Ascending aorta (tissue), 2 donors: Measurements from ENCODE around the gene HECW1. TPM values are rescaled to one million over a fixed set of nuclear protein-coding genes. Genes with fewer than 3 reads are reported as not detected.

Experiments used
- DNase-seq, 2 donors: peaks; one replicate each; pipeline ENCODE4 v3.0.0-alpha.2; 2019; ENCODE audit warnings: low spot score in 2 of 2
- H3K27ac ChIP-seq, 2 donors: fragments of 200-600 bp; sonication (generic); one replicate each; pipeline ENCODE4 v1.5.1; 2016 to 2017; ENCODE audit warnings: mild to moderate bottlenecking in 1 of 2
- H3K27me3 ChIP-seq: fragments of 200-600 bp; sonication (generic); one replicate; pipeline ENCODE4 v1.5.1; 2017
- H3K36me3 ChIP-seq, 2 donors: fragments of 200-600 bp; sonication (generic); one replicate each; pipeline ENCODE4 v1.5.1; 2016
- H3K4me1 ChIP-seq, 2 donors: fragments of 200-600 bp; sonication (generic); one replicate each; pipeline ENCODE4 v1.5.1; 2016 to 2017; ENCODE audit warnings: mild to moderate bottlenecking in 1 of 2
- H3K4me3 ChIP-seq, 2 donors: fragments of 200-600 bp; sonication (generic); one replicate each; pipeline ENCODE4 v1.5.1; 2016 to 2017; ENCODE audit warnings: mild to moderate bottlenecking in 1 of 2
- H3K9me3 ChIP-seq, 2 donors: fragments of 200-600 bp; sonication (generic); one replicate each; pipeline ENCODE4 v1.5.1; 2016
- intact Hi-C: fragments of 100-400 bp; cut with DNase I; formaldehyde crosslinking; loops from one replicate; pipeline ENCODE4 v1.15.1; 2023
- total RNA-seq: library from RNA; depleted of rRNA; stranded (reverse); fragments of >200 nt; gene quantifications from one replicate; pipeline ENCODE4 v1.1.0, GENCODE V29; 2016
- TF ChIP-seq, protein P1 (sequence below), 3 experiments: fragments of 200-600 bp in 2 of 3; fragments of 450-650 bp in 1 of 3; sonication (generic) in 2 of 3; IDR thresholded peaks; one replicate each; pipeline ENCODE4 v1.5.1; 2016 to 2019; ENCODE audit warnings: antibody characterized with exemption in 3 of 3, mild to moderate bottlenecking in 1 of 3, moderate library complexity in 1 of 3

HECW1 gene
- total RNA-seq, 1 donor from 2014 or later, result not detected

DNA sequence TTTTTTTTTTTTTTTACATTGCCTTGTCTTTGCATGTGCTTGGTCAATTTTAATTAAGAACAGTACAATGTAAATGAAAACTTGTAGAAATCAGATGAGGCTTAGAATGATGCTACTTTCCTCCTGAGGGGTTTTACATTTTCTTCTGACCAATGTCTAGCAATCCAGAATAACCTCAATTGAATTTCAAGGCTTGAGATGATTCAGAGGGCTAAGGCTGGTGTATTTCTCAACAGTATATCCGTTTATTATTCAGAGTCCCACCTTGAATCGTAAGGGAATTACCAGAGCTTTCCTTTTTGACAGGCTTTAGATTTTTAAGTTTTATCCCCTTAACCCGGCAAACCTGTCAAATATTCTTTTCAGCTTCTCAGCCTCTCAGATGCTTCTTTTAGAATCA, 239.2 kb downstream of the HECW1 start:
- H3K27ac ChIP-seq, result no peak overlapping the region
- TF ChIP-seq, protein P1, sequence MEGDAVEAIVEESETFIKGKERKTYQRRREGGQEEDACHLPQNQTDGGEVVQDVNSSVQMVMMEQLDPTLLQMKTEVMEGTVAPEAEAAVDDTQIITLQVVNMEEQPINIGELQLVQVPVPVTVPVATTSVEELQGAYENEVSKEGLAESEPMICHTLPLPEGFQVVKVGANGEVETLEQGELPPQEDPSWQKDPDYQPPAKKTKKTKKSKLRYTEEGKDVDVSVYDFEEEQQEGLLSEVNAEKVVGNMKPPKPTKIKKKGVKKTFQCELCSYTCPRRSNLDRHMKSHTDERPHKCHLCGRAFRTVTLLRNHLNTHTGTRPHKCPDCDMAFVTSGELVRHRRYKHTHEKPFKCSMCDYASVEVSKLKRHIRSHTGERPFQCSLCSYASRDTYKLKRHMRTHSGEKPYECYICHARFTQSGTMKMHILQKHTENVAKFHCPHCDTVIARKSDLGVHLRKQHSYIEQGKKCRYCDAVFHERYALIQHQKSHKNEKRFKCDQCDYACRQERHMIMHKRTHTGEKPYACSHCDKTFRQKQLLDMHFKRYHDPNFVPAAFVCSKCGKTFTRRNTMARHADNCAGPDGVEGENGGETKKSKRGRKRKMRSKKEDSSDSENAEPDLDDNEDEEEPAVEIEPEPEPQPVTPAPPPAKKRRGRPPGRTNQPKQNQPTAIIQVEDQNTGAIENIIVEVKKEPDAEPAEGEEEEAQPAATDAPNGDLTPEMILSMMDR (IDR thresholded peaks at IDR 0.05), result no peak
- H3K36me3 ChIP-seq, result no peaks in the 10 kb centered on the region
- H3K27me3 ChIP-seq, result no peaks in the 10 kb centered on the region
- H3K4me1 ChIP-seq, result no peaks in the 10 kb centered on the region
- no peak overlapping the region for H3K4me3 ChIP-seq
- H3K9me3 ChIP-seq, result no peaks in the 10 kb centered on the region
- intact Hi-C loops, result no loop called here
- DNase-seq, result no peak

DNA sequence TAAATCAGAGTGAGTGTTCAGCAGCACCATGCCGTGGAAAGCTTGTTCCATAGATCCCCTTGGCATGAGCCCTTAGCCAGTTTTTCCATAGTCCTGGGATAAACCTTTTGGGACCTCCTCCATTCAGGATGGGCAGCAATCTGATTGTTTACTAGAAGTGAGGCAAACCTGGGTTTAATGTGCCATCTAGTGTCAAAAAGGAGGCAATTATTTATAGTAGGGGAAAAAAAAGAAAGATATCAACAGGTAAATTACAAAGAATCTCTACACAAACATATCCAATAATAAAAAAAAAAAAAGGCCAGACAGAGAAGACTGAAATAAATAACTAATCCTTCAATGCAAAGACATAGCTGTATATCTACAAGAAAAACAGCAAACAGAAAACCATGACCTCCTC, 241.5 kb downstream of the HECW1 start:
- H3K27me3 ChIP-seq, result no peaks in the 10 kb centered on the region
- no peaks in the 10 kb centered on the region for H3K36me3 ChIP-seq
- intact Hi-C loops, result no loop called here
- no peaks in the 10 kb centered on the region for H3K4me1 ChIP-seq
- H3K27ac ChIP-seq, result no peak overlapping the region
- no peak for DNase-seq
- no peak overlapping the region for H3K4me3 ChIP-seq
- TF ChIP-seq, protein P1 (IDR thresholded peaks at IDR 0.05), result no peak
- H3K9me3 ChIP-seq, result no peaks in the 10 kb centered on the region

DNA sequence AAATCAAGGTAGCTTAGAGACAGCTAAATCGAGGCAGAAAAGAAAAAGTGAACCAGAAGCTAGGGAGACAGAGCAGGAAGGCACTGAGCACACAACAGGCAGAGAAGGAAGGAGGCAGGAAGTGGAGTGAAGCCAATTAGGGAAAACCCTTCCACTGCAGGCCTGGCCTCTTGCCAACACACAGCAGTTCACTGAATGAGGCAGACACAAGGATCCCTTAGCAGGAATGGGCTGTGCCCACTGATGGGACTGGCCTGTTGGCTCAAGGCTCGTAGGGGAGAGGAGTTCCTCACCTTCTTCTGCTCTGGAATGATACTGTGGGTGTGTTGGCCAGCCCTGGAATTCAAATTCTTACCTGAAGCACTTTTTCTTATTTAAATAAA, 250.2 kb downstream of the HECW1 start:
- H3K9me3 ChIP-seq, result no peaks in the 10 kb centered on the region
- no peak overlapping the region for H3K4me3 ChIP-seq
- intact Hi-C loops, result no loop called here
- no peaks in the 10 kb centered on the region for H3K36me3 ChIP-seq
- no peak for DNase-seq
- no peaks in the 10 kb centered on the region for H3K27me3 ChIP-seq
- TF ChIP-seq, protein P1 (IDR thresholded peaks at IDR 0.05), result no peak
- no peaks in the 10 kb centered on the region for H3K4me1 ChIP-seq
- no peak overlapping the region for H3K27ac ChIP-seq

DNA sequence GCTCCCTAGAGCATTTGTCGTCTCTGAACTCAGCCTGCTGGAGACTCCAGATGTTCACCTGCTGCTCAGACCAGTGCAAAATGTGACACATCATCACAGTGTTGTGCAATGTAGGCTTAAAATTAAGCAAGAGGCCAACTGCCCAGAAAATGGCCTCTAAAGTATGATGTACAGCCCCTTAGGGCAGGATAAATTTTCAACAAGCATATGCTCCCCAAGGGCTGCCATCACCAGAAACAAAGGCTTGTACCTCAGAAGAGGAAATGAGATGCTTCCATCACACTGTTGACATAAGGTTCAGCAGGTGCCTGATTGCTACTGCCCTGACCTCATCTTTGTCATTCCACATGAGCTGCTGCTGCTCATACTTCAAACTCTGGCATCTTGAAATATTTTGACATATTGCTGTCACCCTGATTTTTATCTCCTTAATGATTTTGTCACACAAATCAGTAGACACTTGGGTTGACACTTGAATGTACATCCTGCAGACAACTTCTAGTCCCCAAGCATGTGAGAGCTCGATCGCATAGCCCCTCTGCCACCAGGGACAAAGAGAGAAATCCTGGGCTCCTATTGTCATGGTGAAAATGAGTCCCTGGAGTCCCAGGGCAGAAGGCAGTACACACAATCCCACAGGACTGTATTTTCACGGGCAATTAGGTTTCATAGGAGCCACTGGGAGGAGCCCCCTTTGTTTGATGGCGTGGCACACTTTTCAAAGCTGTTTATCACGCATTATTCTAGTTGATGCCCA, 250.8 kb downstream of the HECW1 start:
- Histone ChIP-seq H3K4me3 (no peak overlapping the region), H3K4me1 (no peaks in the 10 kb centered on the region), H3K27ac (no peak overlapping the region), H3K27me3 (no peaks in the 10 kb centered on the region), H3K9me3 (no peaks in the 10 kb centered on the region), H3K36me3 (no peaks in the 10 kb centered on the region)
- TF ChIP-seq, protein P1 (IDR thresholded peaks at IDR 0.05), result no peak
- intact Hi-C loops, result no loop called here
- no peak for DNase-seq

DNA sequence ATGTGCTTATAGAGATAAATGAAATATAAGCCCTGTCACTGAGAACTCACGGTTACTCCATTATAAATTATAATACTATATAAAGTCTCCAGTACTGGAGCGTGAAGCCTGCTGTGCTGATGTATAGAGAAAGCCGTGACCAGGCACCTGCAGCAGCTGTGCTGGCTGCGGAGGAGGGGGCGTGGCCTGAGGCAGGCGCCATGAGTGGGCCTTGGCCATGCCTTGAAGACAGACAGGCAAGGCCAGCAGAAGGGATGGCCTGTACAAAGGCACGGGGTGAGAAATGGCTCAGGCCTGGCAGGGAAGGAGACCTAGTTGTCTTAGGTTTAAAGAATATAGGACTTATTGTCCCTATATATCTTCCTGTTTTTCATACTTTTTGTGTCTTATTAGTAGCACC, 251.9 kb downstream of the HECW1 start:
- H3K27me3 ChIP-seq, result no peaks in the 10 kb centered on the region
- H3K9me3 ChIP-seq, result no peaks in the 10 kb centered on the region
- no peak overlapping the region for H3K4me3 ChIP-seq
- intact Hi-C loops, result no loop called here
- TF ChIP-seq, protein P1 (IDR thresholded peaks at IDR 0.05), result no peak
- no peaks in the 10 kb centered on the region for H3K4me1 ChIP-seq
- no peaks in the 10 kb centered on the region for H3K36me3 ChIP-seq
- DNase-seq, result no peak
- no peak overlapping the region for H3K27ac ChIP-seq
